IMR-90 (cell line): Measurements from ENCODE around the gene PADI1. TPM values are rescaled to one million over a fixed set of nuclear protein-coding genes. Genes with fewer than 3 reads are reported as not detected.

Source experiments
- ATAC-seq: fragments of 200-7000 bp; cut with Tn5 transposase; 2 replicates; pipeline ENCODE4 v1.9.1; 2020; ENCODE audit warnings: low read depth, mild to moderate bottlenecking, moderate library complexity
- BruUV-seq: library from RNA; stranded (reverse); fragments of 400-500 nt; replicated peaks from 2 replicates; lab custom pipeline; 2021; lab: Mats Ljungman, UMichigan
- CTCF ChIA-PET: fragments of 300-600 bp; formaldehyde crosslinking; extraction: SDS; loops from one replicate; lab custom pipeline; 2021; ENCODE audit warnings: antibody characterized with exemption; lab: Yijun Ruan, JAX
- POLR2A ChIA-PET: fragments of 300-600 bp; sonication (Branson Sonifier 250); formaldehyde crosslinking; loops from one replicate; lab custom pipeline; 2022; ENCODE audit warnings: antibody characterized with exemption; ENCODE audit not compliant: unreplicated experiment; lab: Charles Lee
- DNase-seq: peaks from one replicate; pipeline ENCODE4 v3.0.0; 2013
- H2AFZ ChIP-seq: replicated peaks from 2 replicates; pipeline ENCODE3; 2013; ENCODE audit warnings: low read length, mild to moderate bottlenecking; ENCODE audit not compliant: poor library complexity
- H2AK5ac ChIP-seq: 2 replicates; pipeline ENCODE4 v1.6.1; 2013; ENCODE audit warnings: low read depth, low read length, inconsistent platforms
- H2AK9ac ChIP-seq: replicated peaks from 2 replicates; pipeline ENCODE3; 2013; ENCODE audit warnings: mild to moderate bottlenecking, low read depth, low read length, moderate library complexity; ENCODE audit not compliant: poor library complexity
- H2BK120ac ChIP-seq: 2 replicates; pipeline ENCODE4 v1.6.1; 2013; ENCODE audit warnings: low read depth, low read length, inconsistent platforms
- H2BK15ac ChIP-seq: 3 replicates; pipeline ENCODE4 v1.6.1; 2013; ENCODE audit warnings: low read depth, low read length, inconsistent platforms
- H2BK20ac ChIP-seq: 2 replicates; pipeline ENCODE4 v1.6.1; 2013; ENCODE audit warnings: low read depth, mild to moderate bottlenecking, inconsistent platforms, low read length, moderate library complexity
- H2BK5ac ChIP-seq: 2 replicates; pipeline ENCODE4 v1.6.1; 2013; ENCODE audit warnings: mild to moderate bottlenecking, low read depth, low read length, inconsistent platforms; ENCODE audit not compliant: poor library complexity, severe bottlenecking
- H3K14ac ChIP-seq: replicated peaks from 2 replicates; pipeline ENCODE4 v1.6.1; 2013; ENCODE audit warnings: low read depth, low read length, inconsistent platforms
- H3K18ac ChIP-seq: 2 replicates; pipeline ENCODE4 v1.6.1; 2013; ENCODE audit warnings: low read depth, low read length, control low read depth
- H3K23ac ChIP-seq: 2 replicates; pipeline ENCODE4 v1.6.1; 2013; ENCODE audit warnings: low read depth, low read length, inconsistent platforms
- H3K27ac ChIP-seq: 2 replicates; pipeline ENCODE4 v1.5.1; 2013; ENCODE audit warnings: mild to moderate bottlenecking, control low read depth, low read length; ENCODE audit not compliant: insufficient read depth
- H3K27me3 ChIP-seq: 2 replicates; pipeline ENCODE4 v1.6.1; 2013; ENCODE audit warnings: low read length; ENCODE audit not compliant: control insufficient read depth, insufficient read depth
- H3K36me3 ChIP-seq: 2 replicates; pipeline ENCODE4 v1.6.1; 2013; ENCODE audit warnings: low read length, mixed read lengths; ENCODE audit not compliant: control insufficient read depth, insufficient read depth
- H3K4ac ChIP-seq: 2 replicates; pipeline ENCODE4 v1.6.1; 2013; ENCODE audit warnings: low read depth, low read length, inconsistent platforms
- H3K4me1 ChIP-seq: 2 replicates; pipeline ENCODE4 v1.6.1; 2013; ENCODE audit warnings: low read length, mixed read lengths; ENCODE audit not compliant: control insufficient read depth, insufficient read depth
- H3K4me2 ChIP-seq: 2 replicates; pipeline ENCODE4 v1.6.1; 2013; ENCODE audit warnings: low read depth, mild to moderate bottlenecking, control low read depth, low read length, moderate library complexity
- H3K4me3 ChIP-seq: 2 replicates; pipeline ENCODE4 v1.5.1; 2013; ENCODE audit warnings: low read depth, mild to moderate bottlenecking, control low read depth, low read length, moderate library complexity; ENCODE audit not compliant: insufficient read depth
- H3K56ac ChIP-seq: 2 replicates; pipeline ENCODE4 v1.6.1; 2013; ENCODE audit warnings: low read length, inconsistent platforms; ENCODE audit not compliant: insufficient read depth; ENCODE audit errors: extremely low read depth
- H3K79me1 ChIP-seq, 2 experiments: 2 replicates each; pipeline ENCODE4 v1.6.1; 2013; ENCODE audit warnings: low read length in 2 of 2, inconsistent platforms in 1 of 2, low read depth in 1 of 2
- H3K9ac ChIP-seq: 2 replicates; pipeline ENCODE4 v1.6.1; 2013; ENCODE audit warnings: low read depth, low read length, control low read depth
- H3K9me1 ChIP-seq: 2 replicates; pipeline ENCODE4 v1.6.1; 2013; ENCODE audit warnings: low read length, inconsistent platforms; ENCODE audit not compliant: insufficient read depth
- H3K9me3 ChIP-seq: 2 replicates; pipeline ENCODE4 v1.6.1; 2013; ENCODE audit warnings: low read length; ENCODE audit not compliant: control insufficient read depth, insufficient read depth
- H4K20me1 ChIP-seq: 2 replicates; pipeline ENCODE4 v1.6.1; 2013; ENCODE audit warnings: low read length, inconsistent platforms; ENCODE audit not compliant: insufficient read depth
- H4K5ac ChIP-seq: 2 replicates; pipeline ENCODE4 v1.6.1; 2013; ENCODE audit warnings: mild to moderate bottlenecking, low read depth, low read length, control low read depth
- H4K8ac ChIP-seq, 2 experiments: 2 replicates each; pipeline ENCODE4 v1.6.1; 2013; ENCODE audit warnings: low read depth in 2 of 2, low read length in 2 of 2, control low read depth in 1 of 2, inconsistent platforms in 1 of 2
- H4K91ac ChIP-seq: 2 replicates; pipeline ENCODE4 v1.6.1; 2013; ENCODE audit warnings: low read depth, low read length, inconsistent platforms; ENCODE audit not compliant: insufficient read depth
- BHLHE40 ChIP-seq: fragments of 150-350 bp; IDR thresholded peaks from 2 replicates; pipeline ENCODE4 v1.6.1; 2016; ENCODE audit warnings: mild to moderate bottlenecking, low read depth, low read length
- CEBPB ChIP-seq: IDR thresholded peaks from 2 replicates; pipeline ENCODE4 v1.6.1; 2012; ENCODE audit warnings: low read depth, low read length, improper control_type of control experiment
- CHD1 ChIP-seq: IDR thresholded peaks from 2 replicates; pipeline ENCODE4 v1.6.1; 2012; ENCODE audit warnings: low read depth, low read length, improper control_type of control experiment
- FOS ChIP-seq: fragments of 150-350 bp; IDR thresholded peaks from 2 replicates; pipeline ENCODE4 v1.6.1; 2016; ENCODE audit warnings: low read depth, low read length
- MAFK ChIP-seq: IDR thresholded peaks from 2 replicates; pipeline ENCODE4 v1.6.1; 2012; ENCODE audit warnings: low read depth, low read length, improper control_type of control experiment
- MAZ ChIP-seq: IDR thresholded peaks from 2 replicates; pipeline ENCODE4 v1.6.1; 2012; ENCODE audit warnings: low read depth, mild to moderate bottlenecking, low read length, improper control_type of control experiment, moderate library complexity, borderline replicate concordance
- MXI1 ChIP-seq: IDR thresholded peaks from 2 replicates; pipeline ENCODE4 v1.6.1; 2012; ENCODE audit warnings: low read depth, mild to moderate bottlenecking, low read length, moderate library complexity, borderline replicate concordance
- NFE2L2 ChIP-seq: fragments of 150-350 bp; IDR thresholded peaks from 2 replicates; pipeline ENCODE4 v1.6.1; 2016; ENCODE audit warnings: low read depth, mild to moderate bottlenecking, low read length
- POLR2A ChIP-seq: IDR thresholded peaks from 2 replicates; pipeline ENCODE4 v1.6.1; 2012; ENCODE audit warnings: mild to moderate bottlenecking, low read depth, low read length
- RAD21 ChIP-seq: IDR thresholded peaks from 2 replicates; pipeline ENCODE4 v1.6.1; 2012; ENCODE audit warnings: low read length, improper control_type of control experiment
- RCOR1 ChIP-seq: IDR thresholded peaks from 2 replicates; pipeline ENCODE4 v1.6.1; 2012; ENCODE audit warnings: mild to moderate bottlenecking, low read length, improper control_type of control experiment; ENCODE audit not compliant: insufficient replicate concordance
- RFX5 ChIP-seq: IDR thresholded peaks from 2 replicates; pipeline ENCODE4 v1.8.0; 2012; ENCODE audit warnings: low read depth, mild to moderate bottlenecking, low read length, moderate library complexity
- WGBS, 2 experiments: methylation state at CpG; one replicate each; pipeline versions ENCODE4 v1.1.5 to v1.1.7; 2013; ENCODE audit warnings: missing lambda C conversion rate in 2 of 2; ENCODE audit not compliant: insufficient read length in 1 of 2; ENCODE audit errors: extremely low coverage in 2 of 2; 5-methylcytosine and 5-hydroxymethylcytosine counted together
- dilution Hi-C: fragments of 300-500 bp; cut with HindIII; formaldehyde crosslinking; loops from one replicate; pipeline ENCODE4 v1.14.3; 2018; ENCODE audit warnings: low sequenced_read_pairs; ENCODE audit not compliant: unreplicated experiment
- in situ Hi-C: fragments of 300-500 bp; cut with MboI; formaldehyde crosslinking; loops from 3 replicates; pipeline ENCODE4 v1.14.3; 2019; ENCODE audit warnings: low sequenced_read_pairs, inconsistent platforms, mixed read lengths
- intact Hi-C: fragments of 100-400 bp; cut with micrococcal nuclease; formaldehyde crosslinking; loops from 2 replicates; pipeline ENCODE4 v1.10.0; 2022
- polyA plus RNA-seq, 3 experiments: library from polyadenylated mRNA; depleted of rRNA; stranded (reverse); fragments of >200 nt; gene quantifications; 2 replicates each; pipeline ENCODE4 v1.2.3, GENCODE V29; 2012; ENCODE audit warnings: low replicate concordance in 1 of 3
- total RNA-seq: library from RNA; depleted of rRNA; stranded (reverse); fragments of >200 nt; gene quantifications from 2 replicates; pipeline ENCODE4 v1.2.3, GENCODE V29; 2012
- TF ChIP-seq, protein P1 (sequence below): conservative IDR thresholded peaks from 2 replicates; pipeline ENCODE4 v1.5.1; 2012; ENCODE audit warnings: mild to moderate bottlenecking, low read depth, low read length, improper control_type of control experiment
- TF ChIP-seq, protein P2 (sequence below): fragments of 150-350 bp; IDR thresholded peaks from 2 replicates; pipeline ENCODE4 v1.6.1; 2016; ENCODE audit warnings: low read depth, mild to moderate bottlenecking, low read length, moderate library complexity, borderline replicate concordance

The PADI1 gene
- total and polyA plus RNA-seq, 2 of the 4 experiments (the other 2 are of a cell fraction): 0.17 TPM; not detected in 1

DNA sequence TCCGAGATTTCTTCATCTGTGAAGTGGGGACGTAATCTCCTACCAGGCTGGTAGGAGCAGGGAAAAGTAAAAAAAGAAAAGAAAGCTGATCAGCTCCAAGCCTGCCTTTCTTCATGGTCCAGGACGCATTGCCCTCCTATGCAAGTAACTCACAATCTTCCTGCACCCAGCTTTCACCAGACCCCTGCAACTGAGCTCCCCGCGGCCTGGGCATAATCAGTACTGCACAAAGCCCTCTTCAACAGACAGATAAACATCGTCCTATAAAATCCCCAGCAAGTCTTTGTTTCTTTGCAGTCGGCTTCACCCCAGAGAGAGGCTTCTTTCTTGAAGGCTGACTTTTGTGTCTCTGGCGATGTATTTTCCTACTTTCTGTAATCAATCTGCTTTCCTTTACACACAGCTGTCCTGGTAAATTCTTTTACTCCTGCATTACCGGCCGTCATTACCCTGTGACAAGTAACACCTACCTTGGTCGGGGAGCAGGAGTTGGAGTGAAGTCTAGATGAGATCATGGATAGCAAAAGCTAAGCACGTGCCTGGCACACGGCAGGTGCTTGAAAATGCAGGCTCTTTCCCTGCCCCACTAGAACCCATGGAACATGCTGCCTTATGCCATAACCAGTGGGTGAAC is 8.3 kb downstream of the PADI1 start (continued):
- no peak for TF ChIP-seq CEBPB

DNA sequence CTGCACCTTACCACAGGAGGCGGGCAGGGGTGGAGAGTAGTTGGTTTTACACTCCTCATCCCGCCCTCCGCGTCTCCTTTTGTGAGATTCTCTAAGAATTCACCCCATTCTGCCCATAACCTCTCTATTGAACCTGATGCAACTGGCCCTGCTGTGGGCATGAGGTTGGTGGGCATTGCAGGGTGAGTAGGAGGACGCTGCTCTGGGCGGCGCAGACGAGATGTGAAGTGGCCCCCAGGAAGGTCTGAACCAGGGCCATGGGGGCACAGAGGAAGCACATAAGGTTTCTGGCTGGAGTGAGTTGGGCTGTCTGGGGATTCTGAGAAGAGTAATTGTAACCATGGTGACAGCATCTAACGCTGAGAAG is 8.8 kb downstream of the PADI1 start:
- Histone ChIP-seq H2BK120ac (peak overlapping the region; percentile 49; the same call in 1 of the 2 replicates), H3K9me1 (peaks cover 3% of the 10 kb centered on the region; the same call in 1 of the 2 replicates), H3K4ac (peak overlapping the region; percentile 64; the same call in 1 of the 2 replicates), H2AFZ (no peak overlapping the region), H2BK20ac (peak overlapping the region; percentile 53; the same call in 1 of the 2 replicates), H3K9ac (no peak overlapping the region), H3K56ac (no peak overlapping the region), H3K23ac (0 out of 2 replicates have a peak overlapping the region, but pooled peaks have one; percentile 42), H2BK5ac (no peak overlapping the region), H4K91ac (peak overlapping the region; percentile 57; the same call in 1 of the 2 replicates), H3K27ac (no peak overlapping the region), H3K4me2 (no peak overlapping the region), H3K9me3 (no peaks in the 10 kb centered on the region), H3K14ac (0 out of 2 replicates have a peak overlapping the region, but pooled peaks have one; percentile 24), H2AK5ac (peak overlapping the region; percentile 66; the same call in 1 of the 2 replicates), H3K36me3 (no peaks in the 10 kb centered on the region), H3K27me3 (peaks cover 11% of the 10 kb centered on the region), H4K8ac (peak overlapping the region in 1 of 2 experiments; percentile 82; a peak in 1 of 4 replicates), H3K4me3 (no peak overlapping the region), H3K79me1 (no peaks in the 10 kb centered on the region), H2BK15ac (peak overlapping the region; percentile 61; the same call in 1 of the 3 replicates), H3K4me1 (peaks cover 12% of the 10 kb centered on the region), H3K18ac (no peak overlapping the region), H2AK9ac (peak overlapping the region; percentile 33), H4K5ac (0 out of 2 replicates have a peak overlapping the region, but pooled peaks have one; percentile 15), H4K20me1 (no peaks in the 10 kb centered on the region)
- in situ Hi-C loops (no loop called here), intact Hi-C loops (no loop called here), dilution Hi-C loops (no loop called here)
- 96% methylated on average over 4 of the region's 9 CpGs; no CpG with 5 or more reads in 1 of the 2 experiments for WGBS, 2 experiments
- ATAC-seq (no peak), DNase-seq (no peak)
- POLR2A ChIA-PET: no interaction called here
- CTCF ChIA-PET: interaction anchor here (2.2 kb wide), 1 partner anchor 9 kb away, joined by 8 read pairs; no protein-coding TSS in a partner anchor
- no TSS peak for BruUV-seq
- TF ChIP-seq, protein P1, sequence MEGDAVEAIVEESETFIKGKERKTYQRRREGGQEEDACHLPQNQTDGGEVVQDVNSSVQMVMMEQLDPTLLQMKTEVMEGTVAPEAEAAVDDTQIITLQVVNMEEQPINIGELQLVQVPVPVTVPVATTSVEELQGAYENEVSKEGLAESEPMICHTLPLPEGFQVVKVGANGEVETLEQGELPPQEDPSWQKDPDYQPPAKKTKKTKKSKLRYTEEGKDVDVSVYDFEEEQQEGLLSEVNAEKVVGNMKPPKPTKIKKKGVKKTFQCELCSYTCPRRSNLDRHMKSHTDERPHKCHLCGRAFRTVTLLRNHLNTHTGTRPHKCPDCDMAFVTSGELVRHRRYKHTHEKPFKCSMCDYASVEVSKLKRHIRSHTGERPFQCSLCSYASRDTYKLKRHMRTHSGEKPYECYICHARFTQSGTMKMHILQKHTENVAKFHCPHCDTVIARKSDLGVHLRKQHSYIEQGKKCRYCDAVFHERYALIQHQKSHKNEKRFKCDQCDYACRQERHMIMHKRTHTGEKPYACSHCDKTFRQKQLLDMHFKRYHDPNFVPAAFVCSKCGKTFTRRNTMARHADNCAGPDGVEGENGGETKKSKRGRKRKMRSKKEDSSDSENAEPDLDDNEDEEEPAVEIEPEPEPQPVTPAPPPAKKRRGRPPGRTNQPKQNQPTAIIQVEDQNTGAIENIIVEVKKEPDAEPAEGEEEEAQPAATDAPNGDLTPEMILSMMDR: no peak
- TF ChIP-seq CEBPB (no peak), MAFK (no peak), CHD1 (no peak), MXI1 (no peak), RFX5 (no peak), NFE2L2 (no peak), MAZ (no peak), RAD21 (no peak), BHLHE40 (no peak), POLR2A (no peak), FOS (no peak), RCOR1 (no peak)
- TF ChIP-seq, protein P2, sequence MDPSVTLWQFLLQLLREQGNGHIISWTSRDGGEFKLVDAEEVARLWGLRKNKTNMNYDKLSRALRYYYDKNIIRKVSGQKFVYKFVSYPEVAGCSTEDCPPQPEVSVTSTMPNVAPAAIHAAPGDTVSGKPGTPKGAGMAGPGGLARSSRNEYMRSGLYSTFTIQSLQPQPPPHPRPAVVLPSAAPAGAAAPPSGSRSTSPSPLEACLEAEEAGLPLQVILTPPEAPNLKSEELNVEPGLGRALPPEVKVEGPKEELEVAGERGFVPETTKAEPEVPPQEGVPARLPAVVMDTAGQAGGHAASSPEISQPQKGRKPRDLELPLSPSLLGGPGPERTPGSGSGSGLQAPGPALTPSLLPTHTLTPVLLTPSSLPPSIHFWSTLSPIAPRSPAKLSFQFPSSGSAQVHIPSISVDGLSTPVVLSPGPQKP: no peak
